Measurements from ENCODE around the gene LRCH1. TPM values are rescaled to one million over a fixed set of nuclear protein-coding genes. Genes with fewer than 3 reads are reported as not detected.

LRCH1 gene
- total RNA-seq, 1 experiment from 2014 or later, result 16.5 TPM

DNA sequence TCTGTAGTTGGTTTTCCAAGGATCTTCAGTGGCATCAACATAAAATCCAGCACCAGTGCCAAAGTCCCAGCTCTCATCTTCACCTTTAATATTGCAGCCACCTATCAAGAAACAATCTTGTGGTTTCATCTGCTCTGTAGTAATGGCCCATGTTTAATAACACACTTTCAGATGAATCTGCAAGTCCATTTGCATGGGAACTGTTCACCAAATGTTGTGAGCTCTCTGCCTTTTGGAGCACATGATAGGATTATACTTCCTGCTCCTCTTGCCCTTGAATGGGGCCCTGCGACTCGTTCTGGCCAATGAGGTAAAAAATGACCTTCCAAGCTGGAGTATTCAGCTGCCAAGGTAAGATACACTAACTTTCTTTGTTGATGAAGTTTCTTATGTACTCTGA, 229.7 kb downstream of the LRCH1 start:
- Mint-ChIP-seq H3K4me3 (ENCODE audit: unreplicated experiment) (no peak overlapping the region), H3K27ac (ENCODE audit: low read depth, unreplicated experiment) (peak overlapping the region; percentile 13), H3K27me3 (ENCODE audit: insufficient read depth, unreplicated experiment) (no peaks in the 10 kb centered on the region), H3K4me1 (ENCODE audit: insufficient read depth, unreplicated experiment) (peaks cover under 1% of the 10 kb centered on the region), H3K36me3 (ENCODE audit: insufficient read depth, unreplicated experiment) (peaks cover 75% of the 10 kb centered on the region), H3K9me3 (ENCODE audit: unreplicated experiment) (no peaks in the 10 kb centered on the region)
- TF ChIP-seq, protein P1, sequence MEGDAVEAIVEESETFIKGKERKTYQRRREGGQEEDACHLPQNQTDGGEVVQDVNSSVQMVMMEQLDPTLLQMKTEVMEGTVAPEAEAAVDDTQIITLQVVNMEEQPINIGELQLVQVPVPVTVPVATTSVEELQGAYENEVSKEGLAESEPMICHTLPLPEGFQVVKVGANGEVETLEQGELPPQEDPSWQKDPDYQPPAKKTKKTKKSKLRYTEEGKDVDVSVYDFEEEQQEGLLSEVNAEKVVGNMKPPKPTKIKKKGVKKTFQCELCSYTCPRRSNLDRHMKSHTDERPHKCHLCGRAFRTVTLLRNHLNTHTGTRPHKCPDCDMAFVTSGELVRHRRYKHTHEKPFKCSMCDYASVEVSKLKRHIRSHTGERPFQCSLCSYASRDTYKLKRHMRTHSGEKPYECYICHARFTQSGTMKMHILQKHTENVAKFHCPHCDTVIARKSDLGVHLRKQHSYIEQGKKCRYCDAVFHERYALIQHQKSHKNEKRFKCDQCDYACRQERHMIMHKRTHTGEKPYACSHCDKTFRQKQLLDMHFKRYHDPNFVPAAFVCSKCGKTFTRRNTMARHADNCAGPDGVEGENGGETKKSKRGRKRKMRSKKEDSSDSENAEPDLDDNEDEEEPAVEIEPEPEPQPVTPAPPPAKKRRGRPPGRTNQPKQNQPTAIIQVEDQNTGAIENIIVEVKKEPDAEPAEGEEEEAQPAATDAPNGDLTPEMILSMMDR (IDR thresholded peaks at IDR 0.05; ENCODE audit: unreplicated experiment), result no peak
- ChIA-PET POLR2A (no interaction called here), CTCF (no interaction called here)
- intact Hi-C loops (cut with micrococcal nuclease), result no loop called here
- DNase-seq (ENCODE audit: unreplicated experiment), result no peak
- no TSS peak for BruUV-seq (replicated peaks)

GRCh38 chr13:46783504-46783903, 230.5 kb downstream of the LRCH1 start:
- no TSS peak for BruUV-seq (replicated peaks)
- Mint-ChIP-seq H3K27ac (ENCODE audit: low read depth, unreplicated experiment) (peak overlapping the region; percentile 13), H3K4me3 (ENCODE audit: unreplicated experiment) (no peak overlapping the region), H3K36me3 (ENCODE audit: insufficient read depth, unreplicated experiment) (peaks cover 74% of the 10 kb centered on the region), H3K9me3 (ENCODE audit: unreplicated experiment) (no peaks in the 10 kb centered on the region), H3K27me3 (ENCODE audit: insufficient read depth, unreplicated experiment) (no peaks in the 10 kb centered on the region), H3K4me1 (ENCODE audit: insufficient read depth, unreplicated experiment) (peaks cover 6% of the 10 kb centered on the region)
- ChIA-PET POLR2A (no interaction called here), CTCF (no interaction called here)
- intact Hi-C loops (cut with micrococcal nuclease), result no loop called here
- no peak for DNase-seq (ENCODE audit: unreplicated experiment)
- TF ChIP-seq, protein P1 (IDR thresholded peaks at IDR 0.05; ENCODE audit: unreplicated experiment), result no peak

- POLR2A ChIA-PET, result interaction anchor here (0.7 to 1.2 kb wide), 2 partner anchors 9 to 134 kb away, joined by 3 to 4 read pairs; no protein-coding TSS in a partner anchor
- H3K4me3 Mint-ChIP-seq (ENCODE audit: unreplicated experiment), result peak overlapping the region; percentile 94
- peaks cover 30% of the 10 kb centered on the region for H3K36me3 Mint-ChIP-seq (ENCODE audit: insufficient read depth, unreplicated experiment)
- intact Hi-C loops (cut with micrococcal nuclease), result loop anchor here (5.0 kb wide), 1 partner anchor 243 kb away; the partner anchor contains the start of gene LRCH1
- no TSS peak for BruUV-seq (replicated peaks)
- H3K9me3 Mint-ChIP-seq (ENCODE audit: unreplicated experiment), result no peaks in the 10 kb centered on the region
- no peak overlapping the region for H3K27ac Mint-ChIP-seq (ENCODE audit: low read depth, unreplicated experiment)
- TF ChIP-seq, protein P1 (IDR thresholded peaks at IDR 0.05; ENCODE audit: unreplicated experiment), result no peak
- no peaks in the 10 kb centered on the region for H3K27me3 Mint-ChIP-seq (ENCODE audit: insufficient read depth, unreplicated experiment)
- CTCF ChIA-PET, result interaction anchor here (0.7 to 1.0 kb wide), 2 partner anchors 10 to 37 kb away, joined by 3 read pairs; no protein-coding TSS in a partner anchor
- H3K4me1 Mint-ChIP-seq (ENCODE audit: insufficient read depth, unreplicated experiment), result peaks cover 30% of the 10 kb centered on the region
- peak; percentile 9 for DNase-seq (ENCODE audit: unreplicated experiment)
Measured at GRCh38 chr13:46795321-46795720, 242.4 kb downstream of the LRCH1 start.

DNA sequence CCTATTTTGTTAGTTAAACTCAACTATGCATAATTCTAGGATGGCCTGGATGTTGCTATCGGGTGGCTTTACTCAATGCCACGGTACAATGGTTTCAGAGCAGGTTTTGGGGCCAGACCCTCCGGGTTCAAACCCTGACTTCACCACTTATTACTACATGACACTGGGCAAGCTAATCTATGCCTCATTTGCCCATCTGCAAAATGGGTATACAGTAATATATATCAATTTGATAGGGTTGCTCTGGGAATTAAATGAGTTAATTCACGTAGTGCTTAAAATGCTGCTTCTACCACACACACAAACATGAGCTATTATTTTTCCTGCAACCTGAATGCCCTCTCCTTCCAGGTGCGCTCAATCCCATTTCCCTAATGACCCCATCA, 243.2 kb downstream of the LRCH1 start:
- peak overlapping the region; percentile 97 for H3K27ac Mint-ChIP-seq (ENCODE audit: low read depth, unreplicated experiment)
- H3K9me3 Mint-ChIP-seq (ENCODE audit: unreplicated experiment), result no peaks in the 10 kb centered on the region
- TF ChIP-seq, protein P1 (IDR thresholded peaks at IDR 0.05; ENCODE audit: unreplicated experiment), result no peak
- peak overlapping the region; percentile 94 for H3K4me3 Mint-ChIP-seq (ENCODE audit: unreplicated experiment)
- intact Hi-C loops (cut with micrococcal nuclease), result loop anchor here (5.0 kb wide), 1 partner anchor 244 kb away; the partner anchor contains the start of gene LRCH1
- ChIA-PET POLR2A (interaction anchor here (0.6 to 1.3 kb wide), 10 partner anchors 8 to 1506 kb away, joined by 3 to 5 read pairs (median 3); no protein-coding TSS in a partner anchor), CTCF (no interaction called here)
- DNase-seq (ENCODE audit: unreplicated experiment), result peak; percentile 8
- peaks cover 22% of the 10 kb centered on the region for H3K36me3 Mint-ChIP-seq (ENCODE audit: insufficient read depth, unreplicated experiment)
- TSS peak; percentile 57 for BruUV-seq (replicated peaks)
- no peaks in the 10 kb centered on the region for H3K27me3 Mint-ChIP-seq (ENCODE audit: insufficient read depth, unreplicated experiment)
- peaks cover 30% of the 10 kb centered on the region for H3K4me1 Mint-ChIP-seq (ENCODE audit: insufficient read depth, unreplicated experiment)
